Kasumi-1 (cell line): ENCODE data around the gene TRMT11.
"Not testable (repeated sequence)": the region's sequence is repeated elsewhere in the genome, so short reads cannot be mapped to it uniquely, and the experiment has no call there.

Experiments
- DNase-seq, 2 experiments: peaks; one replicate each; lab custom pipeline; 2025; lab: John Stamatoyannopoulos, UW

TRMT11 gene

GRCh38 chr6:125986301-125987025 lies at the start of gene TRMT11:
Gene TRMT11, plus strand, starts transcription at chr6:125986540. Its CDS starts 11 bp downstream, at chr6:125986551.
- DNase-seq: peak; percentile 86 to 89

GRCh38 chr6:125939026-125939425 lies 47.3 kb upstream of the TRMT11 start:
- no peak for DNase-seq

GRCh38 chr6:125939791-125940190 lies 46.5 kb upstream of the TRMT11 start:
- DNase-seq: no peak

GRCh38 chr6:125940247-125941041 lies 45.9 kb upstream of the TRMT11 start:
- no peak for DNase-seq

- no peak for DNase-seq
These were observed 43.4 kb upstream of the TRMT11 start for GRCh38 chr6:125942672-125943527.

- no peak for DNase-seq
These were observed 42.6 kb upstream of the TRMT11 start for GRCh38 chr6:125943528-125944433.

- DNase-seq: peak; percentile 58 to 66
These were observed 41.9 kb upstream of the TRMT11 start for GRCh38 chr6:125944434-125944816.

- DNase-seq: no peak
These were observed 41.4 kb upstream of the TRMT11 start for GRCh38 chr6:125944896-125945295.

GRCh38 chr6:125945378-125946141 lies 40.8 kb upstream of the TRMT11 start:
- no peak for DNase-seq

- DNase-seq: no peak
These were observed 38.7 kb upstream of the TRMT11 start for GRCh38 chr6:125947615-125948014.

- DNase-seq: no peak
These were observed 37.9 kb upstream of the TRMT11 start for GRCh38 chr6:125948455-125948854.

GRCh38 chr6:125949069-125949468 lies 37.3 kb upstream of the TRMT11 start:
- no peak for DNase-seq

- DNase-seq: no peak
These were observed 36.0 kb upstream of the TRMT11 start for GRCh38 chr6:125950293-125950692.

- DNase-seq: not testable (repeated sequence)
These were observed 35.6 kb upstream of the TRMT11 start for GRCh38 chr6:125950716-125951115.

- DNase-seq: no peak
These were observed 35.0 kb upstream of the TRMT11 start for GRCh38 chr6:125951323-125951722.

GRCh38 chr6:125952764-125953501 lies 33.4 kb upstream of the TRMT11 start:
- peak in 1 of 2 experiments; percentile 22 for DNase-seq

- no peak for DNase-seq
These were observed 32.9 kb upstream of the TRMT11 start for GRCh38 chr6:125953502-125953875.

GRCh38 chr6:125954735-125955339 lies 31.5 kb upstream of the TRMT11 start:
- DNase-seq: no peak

- no peak for DNase-seq
These were observed 30.4 kb upstream of the TRMT11 start for GRCh38 chr6:125955973-125956372.
